GM19455 (cell line): ENCODE data around the gene HDAC10.

ENCODE experiments used
- ATAC-seq: cut with Tn5 transposase; IDR thresholded peaks from one replicate; pipeline ENCODE4 v1.9.1; 2021; ENCODE audit not compliant: unreplicated experiment

Gene HDAC10

GRCh38 chr22:50243685-50244419 lies 7.2 kb downstream of the HDAC10 start:
- ATAC-seq = no peak

- ATAC-seq = no peak
Measured at GRCh38 chr22:50242406-50242949, 8.6 kb downstream of the HDAC10 start.

- no peak for ATAC-seq
Measured at GRCh38 chr22:50238755-50239154, 12.3 kb downstream of the HDAC10 start.

- ATAC-seq = no peak
Measured at GRCh38 chr22:50236731-50237409, 14.2 kb downstream of the HDAC10 start.

GRCh38 chr22:50233223-50233622 lies 17.8 kb downstream of the HDAC10 start:
- no peak for ATAC-seq

- no peak for ATAC-seq
Measured at GRCh38 chr22:50232481-50233151, 18.4 kb downstream of the HDAC10 start.

GRCh38 chr22:50229370-50229769 lies 21.7 kb downstream of the HDAC10 start:
- no peak for ATAC-seq

GRCh38 chr22:50228366-50228765 lies 22.7 kb downstream of the HDAC10 start:
- no peak for ATAC-seq

GRCh38 chr22:50227579-50228215 lies 23.4 kb downstream of the HDAC10 start:
- no peak for ATAC-seq

- no peak for ATAC-seq
Measured at GRCh38 chr22:50226875-50227165, 24.2 kb downstream of the HDAC10 start.

GRCh38 chr22:50226063-50226874 lies 24.8 kb downstream of the HDAC10 start:
- no peak for ATAC-seq

- no peak for ATAC-seq
Measured at GRCh38 chr22:50225200-50225969, 25.7 kb downstream of the HDAC10 start.

- no peak for ATAC-seq
Measured at GRCh38 chr22:50224071-50224470, 27.0 kb downstream of the HDAC10 start.

GRCh38 chr22:50222508-50222907 lies 28.6 kb downstream of the HDAC10 start:
- no peak for ATAC-seq

GRCh38 chr22:50221410-50222300 lies 29.4 kb downstream of the HDAC10 start:
- ATAC-seq = no peak

- no peak for ATAC-seq
Measured at GRCh38 chr22:50220603-50221409, 30.3 kb downstream of the HDAC10 start.

GRCh38 chr22:50219800-50220602 lies 31.1 kb downstream of the HDAC10 start:
- ATAC-seq = no peak
